Limb (tissue), 2 donors: ENCODE results near the gene PCMT1.
"Not testable (repeated sequence)": the region's sequence is repeated elsewhere in the genome, so short reads cannot be mapped to it uniquely, and the experiment has no call there.

Source experiments
- DNase-seq, 2 donors: peaks; one replicate each; pipeline ENCODE4 v3.0.0-alpha.2; 2016; ENCODE audit errors: extremely low spot score in 2 of 2

Gene PCMT1

DNA sequence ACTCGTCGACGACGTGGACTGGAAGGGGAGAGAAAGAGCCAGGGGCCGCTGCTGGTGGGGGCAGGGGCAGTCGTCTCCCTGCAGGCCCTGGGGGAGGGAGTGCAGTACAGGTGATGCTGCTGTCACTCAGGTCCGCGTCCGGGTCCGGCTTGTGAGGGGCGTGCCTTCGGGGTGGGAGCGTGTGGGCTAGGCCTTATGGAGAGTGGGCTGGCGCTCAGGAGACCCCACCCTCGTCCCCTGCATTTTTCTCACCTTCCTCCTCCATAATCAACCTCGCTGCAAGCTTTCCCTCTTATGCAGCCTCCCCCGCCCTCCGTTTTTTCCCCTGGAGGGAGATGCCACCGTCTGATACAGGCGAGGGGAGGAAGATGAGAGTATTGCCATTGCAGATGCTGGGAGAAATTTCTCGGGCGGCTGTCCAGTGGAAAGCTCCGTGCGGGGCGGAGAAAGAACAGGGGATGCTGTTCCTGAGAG, 632 bp downstream of the PCMT1 start:
- peak; percentile 24 to 79 for DNase-seq

GRCh38 chr6:149751239-149751638, 1.7 kb downstream of the PCMT1 start:
- DNase-seq, result no peak

- DNase-seq, result not testable (repeated sequence)
Observed at GRCh38 chr6:149751920-149752319, 2.4 kb downstream of the PCMT1 start.

GRCh38 chr6:149752600-149753373, 3.2 kb downstream of the PCMT1 start:
- no peak for DNase-seq

- not testable (repeated sequence) for DNase-seq
Observed at GRCh38 chr6:149753374-149753637, 3.8 kb downstream of the PCMT1 start.

GRCh38 chr6:149754548-149754947, 5.0 kb downstream of the PCMT1 start:
- DNase-seq, result no peak

GRCh38 chr6:149755300-149756260, 6.0 kb downstream of the PCMT1 start:
- no peak for DNase-seq

GRCh38 chr6:149756261-149756636, 6.7 kb downstream of the PCMT1 start:
- DNase-seq, result no peak

GRCh38 chr6:149761438-149761837, 11.9 kb downstream of the PCMT1 start:
- DNase-seq, result no peak

- no peak for DNase-seq
Observed at GRCh38 chr6:149763866-149764265, 14.3 kb downstream of the PCMT1 start.

DNA sequence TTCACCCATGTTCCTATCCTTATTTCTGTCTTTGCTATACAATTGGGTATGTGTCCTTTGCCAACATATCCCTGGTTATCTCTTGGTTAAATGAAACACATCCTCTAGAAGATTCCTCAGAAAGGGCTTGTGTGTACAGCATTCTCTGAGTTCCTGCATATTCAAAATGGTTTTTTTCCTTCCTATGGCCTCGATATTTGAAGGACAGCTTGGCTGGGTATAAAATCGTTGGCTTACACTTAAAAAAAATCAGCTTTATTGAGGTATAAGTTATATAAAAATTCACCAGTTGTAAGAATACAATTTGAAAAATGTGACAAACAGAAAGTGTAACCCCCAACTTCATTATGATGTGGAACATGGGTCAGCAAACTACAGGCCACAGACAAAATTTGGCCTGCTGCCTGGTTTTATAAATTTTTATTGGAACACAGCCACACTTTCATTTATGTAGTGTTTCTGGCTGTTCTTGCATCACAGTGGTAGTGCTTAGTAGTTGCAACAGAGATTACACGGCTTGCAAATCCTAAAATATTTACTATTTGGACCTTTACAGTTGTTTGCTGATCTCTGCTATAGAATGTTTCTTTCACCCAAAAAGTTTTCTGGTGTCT, 16.7 kb downstream of the PCMT1 start:
- DNase-seq, result no peak

GRCh38 chr6:149769676-149770075, 20.1 kb downstream of the PCMT1 start:
- no peak for DNase-seq

GRCh38 chr6:149771185-149771584, 21.6 kb downstream of the PCMT1 start:
- no peak for DNase-seq

GRCh38 chr6:149771925-149772324, 22.4 kb downstream of the PCMT1 start:
- no peak for DNase-seq

DNA sequence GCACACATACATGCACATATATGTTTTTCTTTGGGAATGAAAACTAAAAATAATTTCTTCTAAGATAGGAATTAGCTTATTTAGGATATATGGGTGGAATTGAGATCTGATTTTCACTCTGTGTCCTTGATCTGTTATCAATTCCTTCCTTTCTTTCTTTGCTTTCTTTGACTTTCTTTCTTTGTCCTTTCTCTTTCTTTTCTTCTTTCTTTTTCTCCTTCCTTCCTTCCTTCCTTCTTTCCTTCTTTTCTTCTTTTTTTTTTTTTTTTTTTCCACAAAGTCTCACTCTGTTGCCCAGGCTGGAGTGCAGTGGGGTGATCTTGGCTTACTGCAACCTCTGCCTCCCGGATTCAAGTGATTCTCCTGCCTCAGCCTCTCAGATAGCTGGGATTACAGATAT, 28.1 kb downstream of the PCMT1 start:
- DNase-seq, result no peak

- no peak for DNase-seq
Observed at GRCh38 chr6:149779644-149779963, 30.1 kb downstream of the PCMT1 start.

DNA sequence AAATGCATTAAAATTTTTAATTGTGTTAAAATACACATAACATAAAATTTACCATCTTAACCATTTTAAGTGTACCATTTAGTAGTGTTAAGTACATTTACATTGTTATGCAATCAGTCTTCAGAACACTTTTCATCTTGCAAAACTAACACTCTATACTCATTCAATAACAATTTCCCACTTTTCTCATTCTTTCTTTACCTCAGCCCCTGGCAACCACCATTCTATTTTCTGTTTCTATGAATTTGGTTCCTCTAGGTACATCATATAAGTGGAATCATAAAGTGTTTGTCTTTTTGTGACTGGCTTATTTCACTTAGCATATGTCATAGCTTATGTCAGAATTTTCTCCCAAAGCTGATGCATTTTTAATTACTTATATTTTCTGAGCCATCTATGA, 32.2 kb downstream of the PCMT1 start:
- DNase-seq, result no peak

DNA sequence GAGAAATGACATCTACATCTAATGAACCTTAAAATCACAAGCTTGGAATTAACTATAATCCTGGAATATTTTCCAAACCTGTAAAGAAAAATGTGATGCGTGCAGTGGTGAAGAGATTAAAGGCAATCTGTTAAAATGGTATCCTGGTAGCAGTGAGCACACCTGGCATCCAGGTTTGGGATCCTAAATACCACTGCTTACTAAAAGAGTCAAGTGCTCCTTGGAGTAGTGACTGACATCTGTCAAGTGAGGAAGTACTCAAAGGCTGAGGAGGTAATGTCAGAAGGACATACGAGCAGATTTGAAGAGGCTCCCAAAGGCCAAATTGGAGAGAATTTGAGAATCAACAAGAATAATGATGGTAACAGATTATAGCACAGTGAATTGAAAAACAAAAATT, 32.8 kb downstream of the PCMT1 start:
- no peak for DNase-seq

GRCh38 chr6:149783551-149783950, 34.0 kb downstream of the PCMT1 start:
- DNase-seq, result no peak

GRCh38 chr6:149806127-149806526, 56.6 kb downstream of the PCMT1 start:
- DNase-seq, result no peak

GRCh38 chr6:149809798-149810197, 60.3 kb downstream of the PCMT1 start:
- no peak for DNase-seq

GRCh38 chr6:149813351-149813750, 63.8 kb downstream of the PCMT1 start:
- no peak for DNase-seq
